GM12878 (cell line): ENCODE results near the gene ACTN2. TPM values are rescaled to one million over a fixed set of nuclear protein-coding genes. Genes with fewer than 3 reads are reported as not detected.

Source experiments
- ATAC-seq: fragments of 200-7000 bp; cut with Tn5 transposase; 3 replicates; pipeline ENCODE4 v1.9.1; 2020; ENCODE audit warnings: mild to moderate bottlenecking, moderate library complexity
- BruUV-seq: library from RNA; stranded (reverse); fragments of 400-500 nt; replicated peaks from 2 replicates; lab custom pipeline; 2021; lab: Mats Ljungman, UMichigan
- CTCF ChIA-PET: fragments of 300-600 bp; sonication (Branson Sonifier 250); formaldehyde crosslinking; extraction: SDS; loops from one replicate; lab custom pipeline; 2021; ENCODE audit warnings: inconsistent platforms; lab: Yijun Ruan, JAX
- POLR2A ChIA-PET: fragments of 350-600 bp; formaldehyde crosslinking; extraction: SDS; loops from one replicate; lab custom pipeline; 2021; ENCODE audit warnings: inconsistent platforms; lab: Charles Lee
- RAD21 ChIA-PET: fragments of 300-600 bp; sonication (Branson Sonifier 250); formaldehyde crosslinking; loops from one replicate; lab custom pipeline; 2023; ENCODE audit warnings: antibody characterized with exemption; ENCODE audit not compliant: unreplicated experiment; lab: Charles Lee
- SMC1A ChIA-PET: fragments of 300-600 bp; sonication (Branson Sonifier 250); formaldehyde crosslinking; loops from one replicate; lab custom pipeline; 2023; ENCODE audit not compliant: unreplicated experiment, uncharacterized antibody; lab: Charles Lee
- DNase-seq: peaks from one replicate; pipeline ENCODE4 v3.0.0-alpha.2; 2011; ENCODE audit warnings: low read depth, low spot score
- FAIRE-seq: peaks from 3 replicates; lab custom pipeline; 2011; peaks lifted over from hg19 to GRCh38; lab: Jason Lieb, UNC
- H2AFZ ChIP-seq: 2 replicates; pipeline ENCODE4 v1.6.0; 2011; ENCODE audit warnings: low read depth, low read length, control low read depth; ENCODE audit not compliant: control insufficient read depth
- H3K27ac ChIP-seq: 2 replicates; pipeline ENCODE4 v1.5.1; 2011; ENCODE audit warnings: control low read depth; ENCODE audit not compliant: control insufficient read depth, insufficient read depth
- H3K27me3 ChIP-seq, 2 experiments: replicated peaks in 1 of 2; 2 replicates each; pipeline versions ENCODE4 v1.6.0 to v1.6.1; 2011; ENCODE audit warnings: low read length in 1 of 2; ENCODE audit not compliant: control insufficient read depth in 2 of 2, insufficient read depth in 2 of 2
- H3K36me3 ChIP-seq, 2 experiments: 2 replicates each; pipeline ENCODE4 v1.5.1; 2011; ENCODE audit warnings: low read length in 1 of 2; ENCODE audit not compliant: control insufficient read depth in 2 of 2, insufficient read depth in 2 of 2
- H3K4me1 ChIP-seq: 2 replicates; pipeline ENCODE4 v1.6.1; 2011; ENCODE audit warnings: mild to moderate bottlenecking, low read length, moderate library complexity, mixed read lengths; ENCODE audit not compliant: control insufficient read depth, insufficient read depth
- H3K4me2 ChIP-seq: 2 replicates; pipeline ENCODE4 v1.6.0; 2011; ENCODE audit warnings: control low read depth; ENCODE audit not compliant: control insufficient read depth, insufficient read depth
- H3K4me3 ChIP-seq: fragments of 200-600 bp; sonication (generic); 2 replicates; pipeline ENCODE4 v1.5.1; 2016
- H3K79me2 ChIP-seq: 2 replicates; pipeline ENCODE4 v1.6.0; 2011; ENCODE audit warnings: low read length; ENCODE audit not compliant: control insufficient read depth, insufficient read depth
- H3K9ac ChIP-seq: 2 replicates; pipeline ENCODE4 v1.8.0; 2011; ENCODE audit warnings: low read length, control low read depth, mixed read lengths; ENCODE audit not compliant: control insufficient read depth, insufficient read depth
- H3K9me3 ChIP-seq: replicated peaks from 3 replicates; pipeline ENCODE4 v1.5.1; 2011; ENCODE audit warnings: mild to moderate bottlenecking, low read length; ENCODE audit not compliant: control insufficient read depth, insufficient read depth
- H4K20me1 ChIP-seq: 2 replicates; pipeline ENCODE4 v1.6.0; 2011; ENCODE audit not compliant: control insufficient read depth, insufficient read depth
- BMI1 ChIP-seq: fragments of 450-650 bp; IDR thresholded peaks from 2 replicates; pipeline ENCODE4 v1.6.1; 2016; ENCODE audit warnings: mild to moderate bottlenecking, moderate library complexity, borderline replicate concordance
- EGR1 ChIP-seq, 2 experiments: IDR thresholded peaks; 1 replicate in 1 of 2; 2 replicates in 1 of 2; pipeline ENCODE4 v1.6.1; 2011 to 2012; ENCODE audit warnings: low read depth in 2 of 2, low read length in 2 of 2, borderline replicate concordance in 1 of 2, mild to moderate bottlenecking in 1 of 2, moderate library complexity in 1 of 2
- EZH2 ChIP-seq: IDR thresholded peaks from 2 replicates; pipeline ENCODE4 v1.6.1; 2012; ENCODE audit warnings: low read depth, mild to moderate bottlenecking, control low read depth, inconsistent platforms, low read length, borderline replicate concordance; ENCODE audit not compliant: control insufficient read depth
- KLF5 ChIP-seq: fragments of 450-650 bp; IDR thresholded peaks from 2 replicates; pipeline ENCODE4 v1.6.1; 2014; ENCODE audit warnings: mild to moderate bottlenecking; ENCODE audit not compliant: partially characterized antibody
- LARP7 ChIP-seq: fragments of 450-650 bp; IDR thresholded peaks from 2 replicates; pipeline ENCODE4 v1.6.1; 2017; ENCODE audit warnings: mild to moderate bottlenecking
- MTA2 ChIP-seq: fragments of 450-650 bp; IDR thresholded peaks from 2 replicates; pipeline ENCODE4 v1.6.1; 2016; ENCODE audit warnings: low read depth, mild to moderate bottlenecking, moderate library complexity
- NFIC ChIP-seq: IDR thresholded peaks from 2 replicates; pipeline ENCODE4 v1.6.1; 2012; ENCODE audit warnings: low read depth, mild to moderate bottlenecking, inconsistent platforms, low read length, moderate library complexity
- RB1 ChIP-seq: fragments of 450-650 bp; formaldehyde crosslinking; IDR thresholded peaks from 2 replicates; pipeline ENCODE4 v1.6.1; 2017; ENCODE audit warnings: mild to moderate bottlenecking, borderline replicate concordance
- STAT1 ChIP-seq: fragments of 450-650 bp; conservative IDR thresholded peaks from 2 replicates; pipeline ENCODE4 v1.6.1; 2014; ENCODE audit warnings: antibody characterized with exemption, mild to moderate bottlenecking
- STAT3 ChIP-seq: IDR thresholded peaks from 2 replicates; pipeline ENCODE4 v1.6.1; 2011; ENCODE audit warnings: low read depth, low read length, improper control_type of control experiment
- USF1 ChIP-seq: IDR thresholded peaks from 2 replicates; pipeline ENCODE4 v1.6.1; 2011; ENCODE audit warnings: borderline replicate concordance, low read depth, mild to moderate bottlenecking, moderate library complexity, mixed read lengths, low read length; ENCODE audit not compliant: insufficient read depth; ENCODE audit errors: extremely low read length
- USF2 ChIP-seq: IDR thresholded peaks from 2 replicates; pipeline ENCODE4 v1.6.1; 2011; ENCODE audit warnings: low read depth, low read length, improper control_type of control experiment, borderline replicate concordance
- ZBED1 ChIP-seq: IDR thresholded peaks from 2 replicates; pipeline ENCODE4 v1.6.1; 2016; ENCODE audit warnings: borderline replicate concordance
- ZNF24 ChIP-seq: fragments of 450-650 bp; IDR thresholded peaks from 2 replicates; pipeline ENCODE4 v1.6.1; 2017; ENCODE audit warnings: antibody characterized with exemption, mild to moderate bottlenecking
- WGBS: methylation state at CpG from one replicate; pipeline ENCODE4 v1.1.6; 2016; ENCODE audit warnings: low lambda C conversion rate; ENCODE audit not compliant: insufficient replicate concordance, insufficient coverage; ENCODE audit errors: missing lambda C conversion rate; 5-methylcytosine and 5-hydroxymethylcytosine counted together
- in situ Hi-C: fragments of 300-500 bp; cut with MboI; formaldehyde crosslinking; loops from 9 replicates; pipeline ENCODE4 v1.14.3; 2018; ENCODE audit warnings: mixed read lengths
- intact Hi-C: fragments of 100-400 bp; cut with micrococcal nuclease; formaldehyde crosslinking; loops from one replicate; pipeline ENCODE4 v1.14.2; 2022; ENCODE audit not compliant: unreplicated experiment
- polyA plus RNA-seq, 11 experiments: library from polyadenylated mRNA; depleted of rRNA in 4 of 11; unstranded in 6 of 11; stranded (reverse) in 5 of 11; fragments of >200 nt; fragmentation: Nextera tagmentation in 4 of 11; fragmentation: Illumina TruSeq in 1 of 11; extraction: Ambion mirVana in 4 of 11; extraction: Trizol in 1 of 11; gene quantifications; 1 replicate in 1 of 11; 2 replicates in 10 of 11; pipeline versions ENCODE4 v1.2.1 to v1.2.3, GENCODE V29; 2011 to 2016; ENCODE audit warnings: inconsistent platforms in 2 of 11, missing spikeins in 2 of 11, low read depth in 1 of 11
- total RNA-seq, 4 experiments: library from RNA; depleted of rRNA in 3 of 4; stranded (reverse); fragments of >200 nt in 3 of 4; fragmentation: Illumina TruSeq in 1 of 4; extraction: Trizol in 1 of 4; gene quantifications; 2 replicates each; pipeline versions ENCODE4 v1.2.1 to v1.2.3, GENCODE V29; 2013 to 2021
- TF ChIP-seq, protein P1 (sequence below): fragments of 450-650 bp; IDR thresholded peaks from 2 replicates; pipeline ENCODE4 v1.6.1; 2018; ENCODE audit warnings: mild to moderate bottlenecking, low read depth, moderate library complexity; ENCODE audit not compliant: partially characterized antibody

ACTN2 gene
- total and polyA plus RNA-seq, 10 of the 15 experiments (the other 5 are each of a cell fraction or from before 2014, with no cell fraction given), result 0.10 TPM; not detected in 9

DNA sequence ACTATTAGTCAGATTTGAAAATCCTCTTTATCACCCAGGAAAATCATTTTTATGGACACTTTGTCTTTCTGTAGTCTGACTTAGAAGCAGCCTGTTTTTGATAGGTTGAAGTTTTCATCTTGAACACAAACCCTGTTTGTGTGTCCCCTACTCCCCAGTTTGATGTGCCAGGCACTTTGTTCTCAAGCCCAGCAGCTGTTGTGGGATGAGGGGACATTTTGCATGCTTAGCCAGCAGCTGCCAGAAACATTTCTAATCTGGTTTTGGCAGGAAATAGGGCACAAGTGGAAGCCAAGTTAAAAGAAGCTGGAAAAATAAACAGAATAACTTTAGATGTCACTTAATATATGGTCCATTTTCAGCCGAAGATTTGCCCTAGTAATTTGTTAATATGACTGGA lies 29.9 kb downstream of the ACTN2 start:
- Histone ChIP-seq H3K9me3 (no peaks in the 10 kb centered on the region), H3K4me3 (no peak overlapping the region), H3K27me3 (no peaks in the 10 kb centered on the region), H3K4me2 (no peak overlapping the region), H3K36me3 (no peaks in the 10 kb centered on the region), H3K9ac (no peak overlapping the region), H4K20me1 (no peaks in the 10 kb centered on the region), H3K4me1 (no peaks in the 10 kb centered on the region), H3K27ac (no peak overlapping the region), H2AFZ (no peak overlapping the region), H3K79me2 (no peaks in the 10 kb centered on the region)
- FAIRE-seq (no peak), ATAC-seq (no peak), DNase-seq (no peak)
- SMC1A ChIA-PET, result no interaction called here
- POLR2A ChIA-PET, result no interaction called here
- 47% methylated on average over 1 of the region's 1 CpG for WGBS
- intact Hi-C loops, result no loop called here
- RAD21 ChIA-PET, result no interaction called here
- BruUV-seq, result no TSS peak
- in situ Hi-C loops, result no loop called here
- no peak for TF ChIP-seq BMI1
- TF ChIP-seq NFIC, result no peak
- no peak for TF ChIP-seq LARP7
- TF ChIP-seq MTA2, result no peak
- no peak for TF ChIP-seq EZH2
- no peak for TF ChIP-seq STAT1
- no peak for TF ChIP-seq USF1
- no peak for TF ChIP-seq STAT3
- no peak for TF ChIP-seq ZBED1
- TF ChIP-seq, protein P1, sequence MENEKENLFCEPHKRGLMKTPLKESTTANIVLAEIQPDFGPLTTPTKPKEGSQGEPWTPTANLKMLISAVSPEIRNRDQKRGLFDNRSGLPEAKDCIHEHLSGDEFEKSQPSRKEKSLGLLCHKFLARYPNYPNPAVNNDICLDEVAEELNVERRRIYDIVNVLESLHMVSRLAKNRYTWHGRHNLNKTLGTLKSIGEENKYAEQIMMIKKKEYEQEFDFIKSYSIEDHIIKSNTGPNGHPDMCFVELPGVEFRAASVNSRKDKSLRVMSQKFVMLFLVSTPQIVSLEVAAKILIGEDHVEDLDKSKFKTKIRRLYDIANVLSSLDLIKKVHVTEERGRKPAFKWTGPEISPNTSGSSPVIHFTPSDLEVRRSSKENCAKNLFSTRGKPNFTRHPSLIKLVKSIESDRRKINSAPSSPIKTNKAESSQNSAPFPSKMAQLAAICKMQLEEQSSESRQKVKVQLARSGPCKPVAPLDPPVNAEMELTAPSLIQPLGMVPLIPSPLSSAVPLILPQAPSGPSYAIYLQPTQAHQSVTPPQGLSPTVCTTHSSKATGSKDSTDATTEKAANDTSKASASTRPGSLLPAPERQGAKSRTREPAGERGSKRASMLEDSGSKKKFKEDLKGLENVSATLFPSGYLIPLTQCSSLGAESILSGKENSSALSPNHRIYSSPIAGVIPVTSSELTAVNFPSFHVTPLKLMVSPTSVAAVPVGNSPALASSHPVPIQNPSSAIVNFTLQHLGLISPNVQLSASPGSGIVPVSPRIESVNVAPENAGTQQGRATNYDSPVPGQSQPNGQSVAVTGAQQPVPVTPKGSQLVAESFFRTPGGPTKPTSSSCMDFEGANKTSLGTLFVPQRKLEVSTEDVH, result no peak
- no peak for TF ChIP-seq ZNF24
- no peak for TF ChIP-seq EGR1 (IDR thresholded peaks at IDR 0.05; ENCODE audit: borderline replicate concordance in 1 of 2, low read depth in 2 of 2, low read length in 2 of 2)
- TF ChIP-seq RB1, result no peak
- no peak for TF ChIP-seq KLF5
- TF ChIP-seq USF2, result no peak
- CTCF ChIA-PET, result no interaction called here
